ENCODE measurements around the gene RFFL.

RFFL gene

DNA sequence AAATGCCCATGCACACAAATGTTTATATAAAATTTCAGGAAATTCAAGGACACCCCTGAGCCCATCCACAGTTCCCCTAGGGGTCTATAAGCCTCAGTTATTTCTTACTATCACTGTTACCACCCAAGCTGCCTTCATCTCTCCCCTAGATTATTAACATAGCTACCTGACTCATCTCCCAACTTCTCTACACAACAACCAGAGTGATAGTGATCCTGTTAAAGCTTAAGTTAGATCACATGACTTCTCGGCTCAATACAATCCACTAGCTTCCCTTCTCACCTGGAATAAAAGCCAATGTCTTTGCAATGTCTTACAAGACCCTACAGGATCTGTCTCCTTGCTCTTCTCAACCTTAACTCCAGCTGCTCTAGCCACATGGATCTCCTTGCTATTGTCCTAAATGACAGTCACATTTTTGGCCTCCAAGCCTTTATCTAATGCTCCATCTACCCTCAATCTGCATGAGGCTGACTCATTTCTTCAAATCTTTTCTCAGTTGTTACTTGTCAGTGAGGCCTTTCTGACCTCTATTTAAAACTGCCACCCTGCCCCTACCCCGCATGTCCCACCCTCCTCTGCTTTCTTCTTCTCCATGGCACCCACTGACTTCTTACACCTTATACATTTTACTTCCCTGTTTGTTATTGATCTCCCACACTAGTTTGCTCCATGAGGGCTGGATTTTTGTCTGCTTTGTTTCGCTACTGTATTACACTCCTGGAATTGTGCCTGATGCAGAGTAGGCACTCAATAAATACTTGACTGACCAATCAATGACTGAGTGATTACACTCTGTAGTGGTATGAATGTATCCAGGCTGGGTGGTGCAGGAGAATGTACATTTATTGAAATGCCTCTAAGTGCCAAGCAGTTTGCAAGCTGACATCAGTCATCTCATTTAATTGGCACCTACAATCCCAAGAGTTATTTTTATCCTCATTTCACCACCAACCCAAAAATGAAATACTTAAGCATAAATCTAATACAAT is 88.4 kb downstream of the RFFL start:
- no peak for DNase-seq (ENCODE audit: low spot score)

DNA sequence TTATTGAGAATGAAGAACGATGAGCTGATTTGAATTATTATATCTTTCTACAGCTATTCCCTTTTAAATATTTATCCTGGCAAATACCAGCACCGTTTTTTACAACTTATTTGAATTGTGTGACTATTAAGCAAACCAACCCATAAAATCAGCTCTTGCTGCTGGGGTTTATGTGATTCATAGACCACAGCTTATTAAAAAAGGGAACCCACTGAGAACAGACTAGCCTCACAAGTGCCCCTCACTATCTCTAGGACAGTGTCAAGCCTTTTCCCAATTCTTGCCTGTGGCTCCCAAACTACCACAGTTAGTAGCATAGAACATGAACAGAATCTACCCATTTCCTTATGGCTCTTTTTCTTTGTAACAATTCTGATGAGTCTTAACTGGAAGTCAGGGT is 89.3 kb downstream of the RFFL start:
- DNase-seq (ENCODE audit: low spot score): no peak

DNA sequence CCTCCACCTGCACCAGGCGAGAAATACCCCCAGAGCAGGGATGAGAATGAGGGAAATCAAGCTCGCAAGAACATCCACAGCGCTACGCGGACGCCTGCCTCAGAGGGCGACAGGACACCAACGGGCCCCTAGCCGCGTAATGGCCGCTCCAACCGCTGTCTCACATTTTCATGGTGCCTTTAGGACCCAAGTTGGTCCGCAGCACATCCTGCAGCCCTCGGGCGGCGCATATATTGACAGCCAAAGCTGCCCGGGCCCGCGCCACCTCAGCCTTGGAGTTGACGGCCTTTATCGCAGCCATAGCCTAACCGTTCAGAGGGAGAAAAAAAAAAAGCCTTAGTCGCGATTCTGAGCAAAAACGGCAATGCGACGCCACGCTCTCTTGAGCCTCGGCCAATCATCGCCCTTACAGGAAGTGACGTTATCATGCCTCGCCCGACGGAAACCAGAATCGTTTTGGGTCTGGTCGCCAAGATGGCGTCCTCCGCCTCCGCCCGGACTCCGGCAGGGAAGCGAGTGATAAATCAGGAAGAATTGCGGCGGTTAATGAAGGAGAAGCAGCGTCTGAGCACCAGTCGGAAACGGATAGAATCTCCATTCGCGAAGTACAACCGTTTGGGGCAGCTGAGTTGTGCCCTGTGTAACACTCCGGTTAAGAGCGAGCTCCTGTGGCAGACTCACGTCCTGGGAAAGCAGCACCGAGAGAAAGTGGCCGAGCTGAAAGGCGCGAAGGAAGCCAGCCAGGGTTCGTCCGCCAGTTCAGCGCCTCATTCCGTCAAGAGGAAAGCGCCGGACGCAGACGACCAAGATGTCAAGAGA is 102.2 kb downstream of the RFFL start, which contains the start of the genes CCT6B and ZNF830:
Gene CCT6B (minus strand): TSS at position 368 of the 819 bp plus-strand sequence. CDS start 67 bp downstream, at position 301.
Gene ZNF830 (plus strand): TSS at position 448 of the 819 bp plus-strand sequence. CDS start 27 bp downstream, at position 475.
- peak; percentile 92 for DNase-seq (ENCODE audit: low spot score)

GRCh38 chr17:34958438-34958837 is 105.1 kb downstream of the RFFL start:
- no peak for DNase-seq (ENCODE audit: low spot score)

Data from CD4-positive, alpha-beta T cell treated with Interleukin-2 at 100 ng/mL for 4 hours (primary cell).